Thymus (tissue), 11 donors: ENCODE data around the gene PFAS. TPM values are rescaled to one million over a fixed set of nuclear protein-coding genes. Genes with fewer than 3 reads are reported as not detected.
A peak's percentile ranks its signal among the peaks of the same experiment; 100 is the strongest.

Experiments
- DNase-seq, 9 donors: peaks; one replicate each; pipeline ENCODE4 v3.0.0-alpha.2; 2013; ENCODE audit warnings: low spot score in 9 of 9, low read depth in 6 of 9, missing footprints in 1 of 9
- H3K27ac ChIP-seq, 2 donors: one replicate each; pipeline ENCODE4 v1.5.1; 2013; ENCODE audit warnings: control low read depth in 1 of 2, low read depth in 1 of 2, low read length in 1 of 2, mild to moderate bottlenecking in 1 of 2, moderate library complexity in 1 of 2
- H3K27me3 ChIP-seq, 2 donors: one replicate each; pipeline ENCODE4 v1.5.1; 2013; ENCODE audit warnings: low read length in 1 of 2; ENCODE audit not compliant: control insufficient read depth in 2 of 2, insufficient read depth in 1 of 2
- H3K36me3 ChIP-seq, 2 donors: one replicate each; pipeline ENCODE4 v1.5.1; 2013; ENCODE audit warnings: low read length in 1 of 2, mild to moderate bottlenecking in 1 of 2, moderate library complexity in 1 of 2; ENCODE audit not compliant: control insufficient read depth in 2 of 2, insufficient read depth in 2 of 2
- H3K4me1 ChIP-seq, 2 donors: one replicate each; pipeline ENCODE4 v1.5.1; 2013; ENCODE audit warnings: low read length in 2 of 2; ENCODE audit not compliant: control insufficient read depth in 2 of 2, insufficient read depth in 2 of 2
- H3K4me3 ChIP-seq, 2 donors: one replicate each; pipeline ENCODE4 v1.5.1; 2013; ENCODE audit warnings: low read length in 2 of 2, control low read depth in 1 of 2, mild to moderate bottlenecking in 1 of 2
- H3K9me3 ChIP-seq, 2 donors: one replicate each; pipeline ENCODE4 v1.5.1; 2013; ENCODE audit warnings: low read length in 1 of 2, mild to moderate bottlenecking in 1 of 2; ENCODE audit not compliant: control insufficient read depth in 2 of 2, insufficient read depth in 1 of 2
- WGBS: extraction: QIAGEN DNeasy Blood & Tissue Kit; methylation state at CpG from one replicate; pipeline ENCODE4 v1.1.7; 2013; 5-methylcytosine and 5-hydroxymethylcytosine counted together
- polyA plus RNA-seq: library from polyadenylated mRNA; stranded (reverse); fragments of 200-250 nt; gene quantifications from one replicate; pipeline ENCODE4 v1.2.3, GENCODE V29; 2013
- total RNA-seq: library from RNA; stranded (reverse); fragments of 120-200 nt; gene quantifications from one replicate; pipeline ENCODE4 v1.2.4, GENCODE V29; 2013
- donor health status: healthy.

The PFAS gene
- total and polyA plus RNA-seq, 2 donors = 12.8 to 19.6 TPM

GRCh38 chr17:8287651-8288335, 38.7 kb downstream of the PFAS start:
- no peaks in the 10 kb centered on the region for H3K9me3 ChIP-seq
- H3K27ac ChIP-seq = peak overlapping the region in 1 of 2 donors; percentile 87
- DNase-seq = no peak
- 54% methylated on average over 19 of the region's 19 CpGs for WGBS
- H3K27me3 ChIP-seq = no peaks in the 10 kb centered on the region
- peaks cover 9 to 19% of the 10 kb centered on the region in 2 donors for H3K4me1 ChIP-seq
- peak overlapping the region; percentile 88 to 95 for H3K4me3 ChIP-seq
- H3K36me3 ChIP-seq = peaks cover 0 to 3% of the 10 kb centered on the region in 2 donors

- Histone ChIP-seq H3K4me1 (peaks cover 9 to 19% of the 10 kb centered on the region in 2 donors), H3K27ac (peak within 1 kb of the TSS; percentile 69 to 87)
- under 1% methylated on average over 53 of the region's 53 CpGs for WGBS
Observed at GRCh38 chr17:8288336-8289102, 39.4 kb downstream of the PFAS start, which contains the start of gene RANGRF. Gene RANGRF (plus strand): TSS chr17:8288670. CDS start chr17:8288789, 119 bp downstream.

GRCh38 chr17:8289103-8289397, 40.0 kb downstream of the PFAS start:
- H3K36me3 ChIP-seq = peaks cover 0 to 3% of the 10 kb centered on the region in 2 donors
- peaks cover 9 to 19% of the 10 kb centered on the region in 2 donors for H3K4me1 ChIP-seq
- H3K4me3 ChIP-seq = peak overlapping the region; percentile 88 to 95
- peak in 1 of 9 donors; percentile 14 for DNase-seq
- WGBS = 6% methylated on average over 17 of the region's 17 CpGs
- H3K27ac ChIP-seq = peak overlapping the region in 1 of 2 donors; percentile 87
- no peaks in the 10 kb centered on the region for H3K27me3 ChIP-seq
- H3K9me3 ChIP-seq = no peaks in the 10 kb centered on the region

More at GRCh38 chr17:8288336-8289102, 39.4 kb downstream of the PFAS start, which contains the start of gene RANGRF:
- H3K36me3 ChIP-seq = peaks cover 0 to 3% of the 10 kb centered on the region in 2 donors
- no peaks in the 10 kb centered on the region for H3K27me3 ChIP-seq
- peak; percentile 56 to 93 (median 82) for DNase-seq
- H3K9me3 ChIP-seq = no peaks in the 10 kb centered on the region
- peak within 1 kb of the TSS; percentile 88 to 95 for H3K4me3 ChIP-seq

GRCh38 chr17:8290043-8290442, 41.0 kb downstream of the PFAS start:
- H3K4me1 ChIP-seq = peaks cover 17 to 25% of the 10 kb centered on the region in 2 donors

GRCh38 chr17:8292639-8293395, 43.7 kb downstream of the PFAS start:
- Histone ChIP-seq H3K9me3 (no peaks in the 10 kb centered on the region), H3K27me3 (no peaks in the 10 kb centered on the region), H3K27ac (no peak overlapping the region), H3K4me3 (no peak overlapping the region), H3K4me1 (peaks cover 15 to 22% of the 10 kb centered on the region in 2 donors), H3K36me3 (peaks cover 0 to 3% of the 10 kb centered on the region in 2 donors)
- DNase-seq = no peak
- 93% methylated on average over 5 of the region's 5 CpGs for WGBS

More at GRCh38 chr17:8290043-8290442, 41.0 kb downstream of the PFAS start:
- no peak overlapping the region for H3K4me3 ChIP-seq
- no peaks in the 10 kb centered on the region for H3K27me3 ChIP-seq
- no peak for DNase-seq
- 73% methylated on average over 3 of the region's 3 CpGs for WGBS
- H3K9me3 ChIP-seq = no peaks in the 10 kb centered on the region
- peaks cover 0 to 3% of the 10 kb centered on the region in 2 donors for H3K36me3 ChIP-seq
- no peak overlapping the region for H3K27ac ChIP-seq

GRCh38 chr17:8294361-8294760, 45.3 kb downstream of the PFAS start:
- Histone ChIP-seq H3K4me3 (no peak overlapping the region), H3K9me3 (no peaks in the 10 kb centered on the region), H3K27ac (no peak overlapping the region), H3K27me3 (no peaks in the 10 kb centered on the region), H3K4me1 (peaks cover 10 to 14% of the 10 kb centered on the region in 2 donors), H3K36me3 (peaks cover 0 to 3% of the 10 kb centered on the region in 2 donors)
- WGBS = over 99% methylated on average over 9 of the region's 9 CpGs
- no peak for DNase-seq

- WGBS = 14% methylated on average over 15 of the region's 15 CpGs
- peaks cover 8 to 10% of the 10 kb centered on the region in 2 donors for H3K4me1 ChIP-seq
- H3K4me3 ChIP-seq = peak overlapping the region; percentile 79 to 92
- no peak for DNase-seq
- no peaks in the 10 kb centered on the region for H3K27me3 ChIP-seq
- peaks cover 0 to 3% of the 10 kb centered on the region in 2 donors for H3K36me3 ChIP-seq
- peak overlapping the region; percentile 72 to 85 for H3K27ac ChIP-seq
- no peaks in the 10 kb centered on the region for H3K9me3 ChIP-seq
Observed at GRCh38 chr17:8294814-8295316, 45.8 kb downstream of the PFAS start.

- Histone ChIP-seq H3K27me3 (peaks cover 0 to 2% of the 10 kb centered on the region in 2 donors), H3K36me3 (no peaks in the 10 kb centered on the region), H3K27ac (no peak overlapping the region), H3K4me1 (no peaks in the 10 kb centered on the region), H3K9me3 (no peaks in the 10 kb centered on the region), H3K4me3 (no peak overlapping the region)
- 68% methylated on average over 3 of the region's 3 CpGs for WGBS
- DNase-seq = no peak
Observed at GRCh38 chr17:8300226-8300625, 51.1 kb downstream of the PFAS start.
